Hepatocyte (in vitro differentiated cells): ENCODE measurements around the gene KDM3B.

Source experiments
- EZH2 ChIP-seq: fragments of 200-600 bp; sonication (generic); IDR thresholded peaks from 2 replicates; pipeline ENCODE4 v1.6.1; 2016; ENCODE audit warnings: antibody characterized with exemption, mild to moderate bottlenecking, borderline replicate concordance
- TF ChIP-seq, protein P1 (sequence below): fragments of 200-600 bp; sonication (generic); IDR thresholded peaks from 2 replicates; pipeline ENCODE4 v1.5.1; 2016; ENCODE audit warnings: antibody characterized with exemption, mild to moderate bottlenecking; ENCODE audit not compliant: poor library complexity

DNA sequence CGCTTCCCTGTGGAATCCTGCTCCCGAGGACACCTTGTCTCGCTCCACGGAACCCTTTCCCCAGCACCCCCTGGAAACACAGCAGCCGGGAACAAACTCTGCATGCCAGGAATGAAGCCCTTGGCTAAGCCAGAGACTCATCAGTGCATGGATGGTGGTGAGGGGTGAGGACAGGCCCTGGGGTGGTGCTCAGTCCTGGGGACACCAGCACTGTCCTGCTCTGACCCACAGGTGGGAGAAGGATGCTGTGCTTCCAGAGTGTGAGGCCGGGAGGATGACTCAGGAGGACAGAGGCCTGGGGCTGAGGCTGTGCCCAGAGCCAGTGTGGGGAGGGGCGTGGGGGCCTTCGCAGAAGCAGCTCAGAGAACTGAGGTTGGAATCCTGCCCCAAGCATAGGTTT is 101.6 kb downstream of the KDM3B start:
- TF ChIP-seq, protein P1, sequence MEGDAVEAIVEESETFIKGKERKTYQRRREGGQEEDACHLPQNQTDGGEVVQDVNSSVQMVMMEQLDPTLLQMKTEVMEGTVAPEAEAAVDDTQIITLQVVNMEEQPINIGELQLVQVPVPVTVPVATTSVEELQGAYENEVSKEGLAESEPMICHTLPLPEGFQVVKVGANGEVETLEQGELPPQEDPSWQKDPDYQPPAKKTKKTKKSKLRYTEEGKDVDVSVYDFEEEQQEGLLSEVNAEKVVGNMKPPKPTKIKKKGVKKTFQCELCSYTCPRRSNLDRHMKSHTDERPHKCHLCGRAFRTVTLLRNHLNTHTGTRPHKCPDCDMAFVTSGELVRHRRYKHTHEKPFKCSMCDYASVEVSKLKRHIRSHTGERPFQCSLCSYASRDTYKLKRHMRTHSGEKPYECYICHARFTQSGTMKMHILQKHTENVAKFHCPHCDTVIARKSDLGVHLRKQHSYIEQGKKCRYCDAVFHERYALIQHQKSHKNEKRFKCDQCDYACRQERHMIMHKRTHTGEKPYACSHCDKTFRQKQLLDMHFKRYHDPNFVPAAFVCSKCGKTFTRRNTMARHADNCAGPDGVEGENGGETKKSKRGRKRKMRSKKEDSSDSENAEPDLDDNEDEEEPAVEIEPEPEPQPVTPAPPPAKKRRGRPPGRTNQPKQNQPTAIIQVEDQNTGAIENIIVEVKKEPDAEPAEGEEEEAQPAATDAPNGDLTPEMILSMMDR: no peak
- no peak for TF ChIP-seq EZH2
